KBM-7 (cell line): ENCODE measurements around the gene GATD1.

Experiments
- DNase-seq: peaks from one replicate; pipeline ENCODE4 v3.0.0-alpha.2; 2015
- in situ Hi-C: fragments of 300-500 bp; cut with MboI; formaldehyde crosslinking; loops from 2 replicates; pipeline ENCODE4 v1.14.3; 2020; ENCODE audit warnings: low sequenced_read_pairs, low pct_unique_long_range_greater_than_20kb, mixed read lengths

Gene GATD1

DNA sequence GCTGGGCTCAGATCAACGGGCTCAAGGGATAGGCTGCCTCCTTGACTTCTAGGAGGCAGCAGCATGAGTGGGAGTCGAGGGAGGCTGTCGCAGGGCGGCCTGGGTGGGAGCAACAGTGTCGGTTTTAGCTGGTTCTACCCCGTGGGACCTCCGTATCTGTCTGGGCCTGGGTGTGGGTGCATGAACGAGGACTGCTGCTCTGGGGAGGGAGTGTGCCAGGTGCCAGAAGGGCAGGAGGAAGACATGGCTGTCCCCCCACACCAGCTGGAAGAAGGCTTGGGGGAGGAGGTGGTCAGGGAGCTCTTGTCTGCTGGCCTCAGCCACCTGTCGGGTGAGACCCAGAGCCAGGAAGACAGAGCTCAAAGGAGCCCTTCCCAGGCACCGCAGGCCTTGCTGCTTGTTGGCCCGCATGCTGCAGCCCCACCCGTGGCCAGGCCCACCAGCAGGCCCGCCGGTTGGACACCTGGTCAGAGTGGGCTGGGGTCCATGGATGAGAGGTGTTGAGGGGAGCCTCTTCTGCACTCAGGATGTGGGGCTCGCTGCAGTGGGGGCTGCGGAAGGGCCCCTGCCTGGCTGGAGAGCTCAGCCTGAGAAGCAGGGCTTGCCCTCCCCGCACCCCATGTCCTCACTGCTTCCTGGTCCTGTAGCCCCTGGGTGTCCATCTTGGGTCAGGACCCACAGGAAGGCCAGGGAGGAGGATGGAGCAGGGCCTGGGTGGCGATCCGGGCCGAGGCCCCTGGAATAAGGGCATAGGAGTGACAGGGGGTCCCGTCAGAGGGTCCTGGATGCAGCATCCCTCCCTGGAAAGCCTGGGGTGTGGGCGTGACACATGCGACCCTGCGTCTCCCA, 9.2 kb upstream of the GATD1 start:
- in situ Hi-C loops, result no loop called here

DNA sequence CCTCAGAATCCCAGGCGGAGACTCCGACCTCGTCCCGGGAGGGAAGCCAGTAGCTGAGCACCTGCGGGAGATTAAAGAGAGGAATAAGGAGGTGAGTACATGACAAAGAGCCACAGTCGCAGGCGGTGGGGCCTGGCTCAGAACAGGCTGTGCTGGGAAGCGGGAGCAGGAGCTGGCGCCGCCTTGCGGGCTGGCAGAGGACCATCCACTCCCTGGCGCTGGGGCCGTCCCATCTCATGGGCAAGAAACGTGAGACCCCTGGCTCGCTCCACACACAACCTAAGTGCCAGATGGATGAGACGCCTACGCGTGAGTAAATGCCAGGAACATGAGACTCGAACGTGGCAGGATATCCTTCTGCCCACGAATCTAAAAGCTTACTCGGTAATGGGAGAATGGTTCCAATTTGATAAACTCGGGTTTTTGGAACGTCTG, 6.3 kb upstream of the GATD1 start:
- DNase-seq, result no peak
- in situ Hi-C loops, result no loop called here

More for the DNA sequence above, 9.2 kb upstream of the GATD1 start:
- no peak for DNase-seq

DNA sequence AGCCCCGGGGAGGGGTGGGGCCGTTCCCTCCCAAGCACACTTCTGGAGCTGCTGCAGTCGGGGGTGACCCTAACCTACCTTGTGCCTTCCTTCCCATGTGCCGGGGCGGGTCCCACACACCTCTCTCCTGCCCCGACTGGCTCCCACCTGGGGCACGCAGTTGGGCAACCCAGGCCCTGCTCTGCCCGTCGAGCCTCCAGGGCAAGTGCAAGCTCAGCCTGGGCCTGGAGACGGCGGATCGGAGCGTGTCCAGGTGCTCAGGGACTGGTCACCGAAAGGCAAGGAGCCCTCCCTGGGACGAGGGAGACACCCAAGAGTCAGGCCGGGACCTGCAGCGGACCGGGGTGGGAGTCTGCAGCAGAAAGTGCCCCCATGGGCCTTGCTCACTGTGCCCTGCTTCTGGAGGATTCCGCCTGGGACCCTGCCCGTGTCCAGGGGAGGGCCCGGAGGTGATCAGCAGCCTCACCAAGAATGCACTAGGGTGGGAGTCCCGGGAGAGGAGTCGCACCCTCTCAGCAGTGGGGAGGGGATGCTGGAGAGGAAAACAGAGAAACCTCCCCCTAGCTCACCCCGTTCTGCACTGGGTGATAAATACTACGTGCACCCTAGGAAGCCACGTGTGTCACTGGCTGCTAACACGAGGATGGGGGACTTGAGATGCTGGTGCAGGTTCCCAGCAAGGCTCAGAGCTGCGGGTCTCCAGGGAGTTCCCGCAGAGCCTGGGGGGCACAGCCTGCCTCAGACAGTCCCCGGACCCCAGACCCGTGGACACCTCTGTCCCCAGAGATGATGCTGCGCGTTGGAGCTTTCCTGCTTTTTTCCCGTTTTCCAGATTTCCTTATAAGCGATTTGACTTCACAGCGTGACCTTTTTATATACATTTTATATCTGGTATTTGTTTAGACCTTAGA, 5.2 kb upstream of the GATD1 start:
- no peak for DNase-seq
- in situ Hi-C loops, result no loop called here

DNA sequence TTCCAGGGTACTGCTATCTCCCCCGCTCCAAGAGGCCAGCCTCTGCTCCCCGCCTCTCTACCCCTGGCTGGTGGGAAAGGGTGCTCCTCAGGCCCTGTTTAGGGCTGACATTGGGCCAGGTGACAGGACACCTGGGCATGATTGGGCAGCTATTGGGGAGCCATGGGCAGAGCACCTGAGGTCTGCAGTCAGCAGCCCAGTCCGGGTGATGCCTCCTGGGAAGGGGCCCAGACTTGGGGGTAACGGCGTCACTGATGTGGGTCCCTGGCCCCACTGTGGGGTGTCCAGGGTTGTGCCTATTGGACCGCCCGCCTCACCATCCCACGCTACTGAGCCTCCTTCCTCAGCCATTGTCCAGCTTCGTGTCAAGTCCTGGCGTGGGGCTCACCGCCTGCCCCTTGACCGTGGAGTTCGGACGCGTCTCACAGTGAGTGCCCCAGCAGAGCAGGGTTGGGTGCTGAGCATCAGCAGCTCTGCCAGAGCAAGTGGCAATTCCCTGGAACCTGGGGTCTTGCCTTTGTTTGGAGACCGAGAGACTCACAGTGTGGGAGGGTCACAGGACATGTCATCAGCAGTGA, 2.8 kb upstream of the GATD1 start:
- DNase-seq, result no peak

DNA sequence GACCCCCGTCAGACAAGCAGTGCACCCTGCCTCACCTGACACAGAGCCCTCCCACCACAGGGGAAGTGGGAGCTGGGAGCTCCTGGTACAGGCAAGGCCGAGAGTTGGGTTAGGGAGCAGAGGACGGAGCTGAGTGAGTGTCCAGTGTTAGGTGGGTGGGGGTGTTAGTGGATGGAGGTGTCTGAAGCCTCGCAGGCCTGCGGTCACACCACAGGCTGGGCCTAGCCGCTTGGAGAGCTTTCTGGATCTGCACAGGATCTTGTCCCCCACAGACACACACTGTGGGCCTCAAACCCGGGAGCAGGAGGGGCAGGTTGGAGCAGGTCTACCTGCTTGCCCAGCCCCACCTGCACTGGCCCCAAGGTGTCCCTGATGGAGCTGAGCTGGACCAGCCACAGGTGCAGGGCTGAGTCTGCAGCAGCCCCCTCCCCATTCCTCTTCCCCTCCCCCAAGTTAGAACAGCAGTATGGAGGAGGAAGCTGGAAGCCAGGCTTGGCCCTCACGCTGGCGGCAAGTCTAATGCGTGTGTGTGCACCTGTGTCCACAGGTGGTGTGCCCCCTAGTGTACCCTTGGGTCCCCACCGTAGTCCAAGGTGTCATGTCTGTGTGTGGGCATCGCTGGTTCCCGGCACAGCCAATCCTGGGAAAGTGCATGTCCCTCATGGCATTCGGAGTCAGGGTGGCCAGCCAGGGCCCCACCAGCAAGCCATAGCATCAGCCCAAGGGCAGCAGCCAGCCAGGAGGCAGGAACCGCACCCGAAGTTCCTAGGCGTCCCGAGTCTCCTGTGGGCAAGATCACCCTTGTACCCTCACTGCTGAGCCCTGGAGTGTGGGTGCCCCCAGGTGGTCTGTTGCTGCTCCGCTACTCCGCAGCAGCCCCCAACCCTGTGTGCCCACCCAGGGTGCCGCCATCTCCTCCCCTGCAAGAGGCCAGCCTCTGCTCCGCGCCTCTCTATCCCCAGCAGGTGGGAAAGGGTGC, 2.0 kb upstream of the GATD1 start:
- no peak for DNase-seq
- in situ Hi-C loops, result no loop called here

More for the DNA sequence above, 2.8 kb upstream of the GATD1 start:
- in situ Hi-C loops, result no loop called here

DNA sequence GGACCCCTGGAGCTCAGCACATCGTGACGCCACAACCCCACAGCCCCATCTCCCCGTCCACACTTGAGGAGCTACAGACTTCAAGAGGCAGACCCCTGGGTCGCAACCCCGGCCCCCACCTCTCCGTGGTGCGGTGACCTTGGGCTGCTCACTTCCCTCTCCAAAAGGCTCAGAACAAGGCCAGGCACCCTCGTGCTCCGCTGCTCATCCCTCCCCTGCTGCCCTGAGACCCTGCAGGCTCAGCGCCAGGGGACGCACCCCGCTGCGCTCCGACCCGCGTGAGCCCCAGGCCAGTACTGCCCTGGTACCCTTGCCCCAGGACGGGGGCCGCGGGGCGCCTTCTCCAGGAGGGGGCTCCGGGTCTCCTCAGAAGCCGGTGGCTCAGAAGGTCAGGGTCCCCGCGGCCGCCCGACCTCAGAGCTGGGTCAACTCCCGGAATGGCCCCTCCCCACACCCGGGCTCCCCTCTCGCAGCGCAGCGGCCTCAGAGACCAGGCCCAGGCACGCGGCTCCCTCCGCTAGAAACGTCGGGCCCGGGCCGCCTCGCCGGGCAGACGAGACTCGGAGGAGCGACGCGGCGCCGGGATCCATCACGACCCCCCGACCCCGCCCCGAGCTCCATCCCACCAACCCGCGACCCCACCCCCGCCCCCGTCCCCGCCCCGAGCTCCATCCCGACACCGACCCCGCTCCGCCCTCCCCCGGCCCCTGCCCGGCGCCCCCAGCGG, 563 bp downstream of the GATD1 start:
- in situ Hi-C loops, result no loop called here
- DNase-seq, result peak; percentile 52

DNA sequence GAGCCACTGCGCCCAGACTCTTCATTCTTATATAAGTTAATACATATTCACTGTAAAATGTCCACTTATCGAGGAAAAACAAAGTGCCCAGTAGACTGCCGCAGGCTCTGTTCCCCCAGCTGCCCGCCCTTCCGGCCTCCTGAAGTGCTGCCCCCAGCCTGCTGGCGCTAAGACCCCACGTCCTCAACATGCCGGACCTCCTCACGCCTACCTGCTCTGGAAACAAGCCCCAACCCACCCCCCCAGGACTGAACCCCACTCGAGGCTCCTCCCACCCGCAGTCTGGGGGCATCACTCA, 1.1 kb downstream of the GATD1 start:
- no peak for DNase-seq
- in situ Hi-C loops, result no loop called here

DNA sequence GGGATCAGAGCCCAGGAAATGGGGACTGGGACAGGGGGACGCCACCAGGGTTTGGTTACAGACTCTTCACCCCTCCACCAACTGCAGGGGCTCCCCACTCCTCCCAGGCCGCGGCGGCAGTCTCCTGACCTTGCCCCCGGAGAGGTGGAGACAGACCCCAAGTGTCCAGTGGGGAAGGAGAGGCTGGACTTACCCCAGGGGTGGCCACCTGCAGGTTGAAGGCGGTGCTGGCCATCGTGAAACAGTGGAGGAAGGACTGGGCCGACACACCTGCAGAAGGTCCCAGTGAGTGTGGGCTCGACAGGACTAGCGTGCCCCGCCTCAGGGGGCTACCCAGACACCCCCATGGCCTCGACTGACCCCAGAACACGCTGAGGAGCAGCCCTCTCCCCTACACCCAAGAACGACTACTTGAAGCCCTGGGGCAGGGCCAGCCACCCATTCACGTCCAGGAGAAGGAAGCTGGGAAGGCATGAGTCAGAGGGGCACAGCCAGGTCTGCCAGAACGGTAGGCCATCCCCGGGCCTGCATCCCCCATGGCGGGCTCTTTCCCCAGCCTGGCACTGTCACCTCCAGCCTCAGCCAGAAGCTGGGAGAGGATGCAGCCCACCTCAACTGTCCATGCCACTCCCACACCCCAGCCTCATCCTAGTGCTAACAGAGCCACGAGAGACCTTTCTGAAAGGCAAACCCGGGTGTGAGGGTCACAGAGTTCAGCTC, 2.3 kb downstream of the GATD1 start:
- no peak for DNase-seq
- in situ Hi-C loops, result no loop called here

DNA sequence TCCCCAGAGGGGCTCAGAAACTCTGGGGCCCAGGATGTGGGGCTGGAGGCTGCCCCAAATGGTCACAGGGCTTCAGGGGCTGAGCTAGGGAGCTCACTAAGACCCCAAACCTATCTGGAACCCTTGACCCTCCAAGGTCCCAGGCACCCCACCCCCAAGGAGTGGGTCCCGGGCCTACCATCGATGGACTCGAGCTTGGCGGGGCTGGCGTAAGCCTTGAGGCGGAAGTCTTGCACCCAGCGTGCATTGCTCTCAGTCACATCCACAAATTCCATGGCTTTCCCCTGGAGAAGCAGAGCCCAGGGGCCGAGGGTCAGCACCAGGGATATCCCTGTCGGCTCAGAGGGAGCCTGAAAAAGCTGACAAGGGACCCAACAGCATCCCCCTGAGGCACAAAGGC, 3.5 kb downstream of the GATD1 start:
- DNase-seq, result no peak
- in situ Hi-C loops, result no loop called here

DNA sequence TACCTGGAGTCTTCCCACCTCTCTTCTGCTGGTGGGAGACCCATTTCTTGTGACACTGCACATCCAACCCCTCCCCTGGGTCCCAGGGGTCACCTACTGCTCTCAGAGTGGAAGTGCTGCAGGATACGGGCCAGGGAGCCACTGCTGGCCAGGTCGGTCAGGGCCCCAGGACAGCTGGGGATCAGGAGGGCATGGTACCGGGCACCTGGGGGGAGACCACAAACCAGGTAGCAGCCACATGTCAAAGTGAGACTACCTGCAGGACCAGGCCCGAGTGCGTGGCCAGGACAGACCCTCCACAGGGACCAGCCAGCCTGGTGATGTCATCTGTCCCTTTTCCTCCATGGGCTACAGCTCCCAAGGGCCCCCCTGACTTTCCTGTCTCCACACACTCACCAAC, 3.9 kb downstream of the GATD1 start:
- in situ Hi-C loops, result no loop called here
- DNase-seq, result no peak

DNA sequence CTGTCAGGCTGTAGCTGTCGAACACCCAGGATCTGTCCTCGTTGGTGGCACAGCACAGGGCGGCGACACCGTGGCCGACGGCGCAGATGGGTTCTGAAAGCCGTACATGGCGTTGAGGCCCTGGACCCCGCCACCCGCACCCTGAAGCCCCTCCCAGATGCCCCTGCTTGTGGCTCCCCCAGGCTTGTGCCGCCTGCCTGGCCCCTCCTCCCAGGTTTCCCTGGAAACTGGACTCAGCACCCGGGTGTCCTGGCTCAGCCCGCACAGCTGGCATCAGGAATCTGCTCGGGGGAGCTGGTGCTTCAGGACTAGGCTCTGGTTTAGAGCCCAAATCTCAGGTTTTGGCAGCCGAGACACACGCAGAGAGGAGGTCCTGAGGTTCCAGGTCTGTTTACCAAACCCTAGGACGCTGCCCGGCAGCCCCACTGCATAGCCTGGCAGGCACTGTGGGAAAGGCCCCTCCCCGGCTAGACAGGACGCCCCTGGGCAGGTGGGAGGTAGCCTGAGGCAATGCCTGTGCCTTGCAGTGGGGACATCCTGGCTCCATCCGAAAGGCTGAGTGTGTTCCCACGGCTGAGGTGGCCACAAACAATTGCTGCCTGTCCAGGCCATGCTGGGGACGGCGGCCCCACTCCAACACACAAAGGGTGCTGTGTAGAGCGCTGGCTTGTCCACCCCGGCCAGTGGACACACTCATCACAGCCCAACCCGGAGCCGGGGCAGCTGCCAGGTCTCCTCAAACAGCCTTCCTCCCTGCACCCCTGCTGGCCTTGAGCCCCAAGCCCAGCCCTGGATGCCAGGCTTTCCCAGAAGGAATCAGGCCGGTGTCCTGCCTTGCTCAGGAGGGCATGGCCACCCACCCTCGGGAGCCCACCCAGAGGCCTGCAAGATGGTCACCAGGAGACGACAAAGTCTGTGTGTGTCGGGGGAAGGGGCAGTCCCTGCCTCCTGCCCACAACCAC, 4.6 kb downstream of the GATD1 start:
- in situ Hi-C loops, result no loop called here
- DNase-seq, result no peak

DNA sequence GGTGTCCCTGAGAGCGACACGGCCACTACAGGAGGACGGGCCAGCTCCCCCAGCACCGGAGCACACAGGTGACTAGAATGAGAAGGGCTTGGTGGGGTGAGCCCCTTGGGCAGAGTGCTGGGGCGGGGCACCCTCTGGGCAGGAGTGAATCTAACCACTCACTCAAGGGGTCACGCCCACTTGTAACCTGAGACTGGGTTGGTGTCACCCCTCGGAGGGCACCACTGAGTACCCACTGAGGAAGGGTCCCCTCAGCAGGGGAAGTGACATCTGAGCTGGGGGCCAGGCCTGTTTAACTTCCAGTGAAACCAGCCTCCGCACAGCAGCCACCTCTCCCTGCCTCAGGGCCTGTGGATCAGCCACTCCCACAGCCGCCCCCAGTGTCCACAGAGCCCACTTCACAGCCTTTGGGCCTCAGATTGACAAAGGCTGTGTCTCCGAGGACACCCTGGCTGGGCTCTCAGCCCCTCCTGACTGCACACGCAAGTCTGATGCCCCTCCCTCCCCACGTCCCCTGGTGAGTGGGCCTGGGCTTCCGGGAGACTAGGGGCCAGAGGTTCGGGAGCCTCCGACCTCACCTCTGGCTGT, 5.6 kb downstream of the GATD1 start:
- no peak for DNase-seq
- in situ Hi-C loops, result no loop called here

DNA sequence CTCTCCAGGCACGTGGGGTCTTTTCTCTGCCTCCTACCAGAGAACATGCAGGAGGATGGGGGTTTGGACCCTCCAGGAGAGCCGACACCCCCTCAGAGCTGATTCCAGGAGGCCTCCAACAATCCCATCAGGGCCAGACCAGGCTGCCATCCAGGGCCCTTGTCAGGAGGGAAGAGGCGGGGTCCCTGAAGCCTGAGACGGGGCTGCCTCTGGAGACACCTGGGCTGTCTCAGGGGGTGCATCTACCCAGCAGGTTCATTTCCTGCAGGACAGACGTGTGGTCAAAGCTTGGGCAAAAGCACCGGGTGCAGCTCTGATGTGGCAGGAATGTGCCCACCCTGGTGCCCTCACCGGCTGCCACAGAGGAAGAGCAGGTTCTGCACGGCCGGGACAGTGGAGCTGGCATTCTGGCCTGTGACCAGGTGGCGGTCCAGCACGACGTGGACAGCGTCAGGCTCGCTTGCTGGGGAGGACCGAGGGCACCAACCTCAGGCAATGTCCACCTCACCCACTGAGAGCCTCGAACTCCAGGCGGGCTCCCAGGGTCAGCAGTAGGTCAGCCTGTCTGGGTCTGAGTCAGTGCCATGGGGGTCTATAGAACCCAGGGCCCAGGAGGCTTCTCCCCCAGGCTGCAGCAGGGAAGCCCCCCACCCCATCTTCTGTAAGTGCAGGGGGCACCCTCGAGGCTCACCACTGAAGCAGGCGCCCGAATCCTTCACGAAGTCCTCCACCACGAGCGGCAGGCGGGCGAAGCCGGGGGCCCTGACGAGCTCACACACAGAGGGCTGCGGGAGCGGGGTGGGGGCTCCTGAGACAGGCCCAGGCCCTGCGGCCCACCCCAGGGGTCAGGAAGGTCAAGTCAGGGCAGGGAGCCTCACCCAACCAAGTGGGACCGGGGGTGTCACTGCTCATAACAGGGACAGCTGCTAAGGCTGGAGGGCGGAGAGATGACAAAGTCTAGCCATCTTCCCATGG, 6.4 kb downstream of the GATD1 start:
- in situ Hi-C loops, result no loop called here
- no peak for DNase-seq

DNA sequence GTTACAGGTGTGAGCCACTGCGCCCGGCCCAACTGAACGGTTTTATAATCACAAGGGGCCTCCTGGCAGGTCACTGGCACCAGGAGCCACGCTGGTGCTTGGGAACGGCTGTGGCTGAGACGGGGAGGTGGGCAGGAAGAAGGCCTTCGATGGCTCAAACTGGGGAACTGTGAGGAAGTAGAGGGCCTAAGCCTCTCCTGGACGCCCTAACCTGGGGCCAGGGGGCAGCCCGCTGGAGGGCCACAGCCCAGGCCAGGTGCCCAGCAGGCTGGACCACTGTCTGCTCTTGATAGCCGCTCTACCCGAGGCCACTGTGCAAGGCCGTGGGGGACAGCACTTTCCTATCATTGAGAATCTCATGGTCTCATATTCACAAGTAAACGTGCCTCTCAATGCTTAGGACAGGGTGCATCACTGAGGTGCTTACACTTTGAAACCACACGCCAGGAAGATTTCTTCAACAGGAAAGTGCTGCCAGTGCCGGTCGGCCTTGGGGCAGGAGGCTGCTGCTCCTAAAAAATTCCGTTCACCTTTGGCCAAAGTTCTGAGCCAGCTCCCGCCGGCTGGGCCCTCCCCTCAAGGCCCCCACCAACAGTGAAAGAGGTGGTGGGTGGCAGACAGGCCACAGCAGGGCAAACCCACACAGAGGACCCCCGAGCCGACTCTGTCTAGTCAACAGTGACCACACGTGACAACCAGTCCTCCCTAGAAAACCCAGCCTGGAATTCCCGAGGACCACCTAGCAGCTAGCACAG, 7.2 kb downstream of the GATD1 start:
- in situ Hi-C loops, result no loop called here

DNA sequence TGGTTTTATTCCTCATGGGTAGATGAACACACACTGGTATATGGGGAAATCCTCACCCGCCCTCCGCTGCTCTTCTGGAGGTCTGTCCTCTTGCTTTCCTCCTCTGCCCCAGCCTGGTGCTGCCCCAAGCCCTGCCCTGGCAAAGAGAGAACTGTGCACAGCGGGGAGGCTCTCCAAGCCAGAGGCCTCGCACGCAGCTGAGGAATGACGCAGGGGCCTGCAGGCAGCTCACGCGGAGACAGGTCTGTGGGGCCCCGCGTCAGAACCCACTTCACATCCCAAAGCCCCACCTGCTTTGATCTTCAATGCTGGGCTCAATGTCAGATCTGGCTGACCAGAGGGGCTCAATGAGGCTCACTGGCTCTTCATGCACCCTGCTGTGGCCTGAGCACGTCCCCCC, 10.0 kb downstream of the GATD1 start:
- no peak for DNase-seq
- in situ Hi-C loops, result no loop called here

More for the DNA sequence above, 7.2 kb downstream of the GATD1 start:
- DNase-seq, result no peak
